DMS114 treated with DMSO at 0.1 percent for 48 hours (cell line): ENCODE data around the gene TXNDC11.

Source experiments
- DNase-seq: peaks from one replicate; lab custom pipeline; 2025; ENCODE audit not compliant: unreplicated experiment; lab: John Stamatoyannopoulos, UW

The TXNDC11 gene

DNA sequence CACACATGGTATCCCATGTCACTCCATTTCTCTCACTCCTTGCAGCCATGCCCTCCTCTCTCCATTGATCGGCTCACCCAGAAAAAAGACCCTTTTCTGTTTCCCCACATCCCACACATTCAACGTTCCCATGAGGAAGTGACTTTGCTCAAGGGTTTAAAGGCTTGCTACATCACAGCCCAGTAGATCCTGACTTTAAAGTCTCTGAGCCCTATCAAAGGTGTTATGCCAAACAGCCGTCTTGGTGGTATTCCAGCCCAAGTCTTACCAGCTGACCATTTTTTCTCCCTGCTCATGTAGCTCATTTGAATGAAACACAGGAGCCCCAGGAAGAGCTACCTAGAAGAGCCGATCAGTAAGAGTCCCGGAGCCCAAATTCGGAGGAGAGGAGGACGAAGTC, 7.4 kb upstream of the TXNDC11 start:
- no peak for DNase-seq

DNA sequence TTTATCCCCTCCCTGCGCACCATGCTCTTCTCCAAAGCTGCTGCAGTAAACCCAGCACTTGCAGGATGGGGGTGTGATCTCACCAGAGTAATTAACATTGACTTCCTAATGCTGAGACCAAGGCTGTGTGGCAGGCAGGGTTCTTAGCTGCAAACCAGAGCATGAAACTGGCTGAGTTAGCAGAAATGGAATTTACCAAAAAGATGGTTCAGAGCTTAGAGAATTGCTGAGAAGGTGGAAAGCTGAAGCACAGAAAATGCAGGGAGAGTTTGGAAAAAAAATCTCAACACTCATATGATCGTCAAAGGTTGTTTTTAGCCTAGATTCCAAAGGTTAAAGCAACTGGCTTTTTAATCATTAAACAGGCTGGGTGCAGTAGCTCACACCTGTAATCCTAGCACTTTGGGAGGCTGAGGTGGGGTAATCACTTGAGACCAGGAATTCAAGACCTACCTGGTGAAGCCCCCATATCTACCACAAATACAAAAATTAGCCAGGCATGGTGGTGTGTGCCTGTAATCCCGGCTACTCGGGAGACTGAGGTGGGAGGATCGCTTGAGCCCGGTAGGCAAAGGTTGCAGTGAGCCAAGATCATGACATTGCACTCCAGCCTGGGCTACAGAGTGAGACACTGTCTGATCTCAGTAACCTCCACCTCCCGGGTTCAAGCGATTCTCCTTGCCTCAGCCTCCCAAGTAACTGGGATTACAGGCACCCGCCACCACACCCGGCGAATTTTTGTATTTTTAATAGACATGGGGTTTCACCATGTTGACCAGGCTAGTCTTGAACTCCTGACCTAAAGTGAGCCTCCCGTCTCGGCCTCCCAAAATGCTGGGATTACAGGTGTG, 6.0 kb upstream of the TXNDC11 start:
- DNase-seq = no peak

DNA sequence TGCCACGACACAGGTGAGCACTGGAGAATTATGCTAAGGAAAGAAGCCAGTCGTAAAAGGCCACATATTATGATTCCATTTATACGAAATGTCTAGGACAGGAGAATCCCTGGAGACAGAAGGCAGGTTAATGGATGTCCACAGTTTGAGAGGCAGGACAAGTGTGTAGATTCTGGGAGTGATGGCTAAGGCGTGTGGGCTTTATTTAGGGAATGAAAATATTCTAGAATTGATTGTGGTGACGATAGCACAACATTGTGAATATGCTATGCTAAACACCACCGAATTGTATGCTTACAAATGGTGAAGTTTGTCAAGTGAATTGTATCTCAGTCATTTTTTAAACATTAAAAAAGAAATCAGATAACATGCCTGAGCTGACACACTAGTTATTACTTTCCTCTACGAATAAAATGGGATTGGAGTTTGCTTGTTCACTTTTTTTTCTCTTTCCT, 5.3 kb upstream of the TXNDC11 start:
- DNase-seq = no peak

DNA sequence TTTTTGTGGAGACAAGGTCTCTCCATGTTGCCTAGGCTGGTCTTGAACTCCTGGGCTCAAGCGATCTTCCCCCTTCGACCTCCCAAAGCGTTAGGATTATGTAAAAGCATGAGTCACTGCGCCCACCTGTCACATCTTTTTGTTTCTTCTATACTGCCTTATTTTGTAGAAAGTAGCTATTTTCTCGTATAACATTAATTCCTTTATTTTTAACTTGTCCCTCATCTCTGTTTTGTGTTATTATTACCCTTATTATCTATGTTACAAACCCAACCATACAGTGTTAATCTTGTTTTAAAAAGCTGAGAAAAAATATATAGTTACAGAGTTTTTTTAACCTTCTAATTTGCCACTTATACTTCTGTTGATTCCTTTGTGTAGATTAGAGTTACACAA, 1.4 kb upstream of the TXNDC11 start:
- DNase-seq = no peak

DNA sequence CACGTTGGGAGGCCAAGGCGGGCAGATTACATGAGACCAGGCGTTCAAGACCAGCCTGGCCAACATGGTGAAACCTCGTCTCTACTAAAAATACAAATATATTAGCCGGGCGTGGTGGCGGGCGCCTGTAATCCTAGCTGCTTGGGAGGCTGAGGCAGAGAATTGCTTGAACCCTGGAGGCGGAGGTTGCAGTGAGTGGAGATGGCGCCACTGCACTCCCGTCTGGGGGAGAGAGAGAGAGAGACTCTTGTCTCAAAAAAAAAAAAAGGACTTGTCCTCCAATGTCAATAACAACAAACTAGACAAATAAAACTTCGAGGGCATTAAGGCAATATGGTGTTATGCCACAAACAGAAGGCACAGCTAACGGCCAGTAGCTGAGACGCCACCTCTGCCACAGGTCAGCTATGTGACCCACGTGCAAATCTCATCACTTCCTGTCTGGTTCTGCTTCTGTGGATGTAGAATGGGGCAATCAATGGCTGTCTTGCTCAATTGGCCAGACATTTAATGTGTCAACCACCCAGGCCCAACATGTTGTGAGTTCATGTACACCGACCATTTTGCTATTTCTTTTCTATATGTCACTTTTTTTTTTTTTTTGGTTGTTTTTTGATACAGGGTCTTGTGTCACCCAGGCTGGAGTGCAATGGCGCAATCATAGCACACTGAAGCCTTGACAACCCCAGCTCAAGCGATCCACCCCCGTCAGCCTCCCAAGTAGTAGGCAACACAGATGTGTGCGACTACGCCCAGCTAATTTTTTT, 834 bp upstream of the TXNDC11 start:
- DNase-seq = peak; percentile 17

DNA sequence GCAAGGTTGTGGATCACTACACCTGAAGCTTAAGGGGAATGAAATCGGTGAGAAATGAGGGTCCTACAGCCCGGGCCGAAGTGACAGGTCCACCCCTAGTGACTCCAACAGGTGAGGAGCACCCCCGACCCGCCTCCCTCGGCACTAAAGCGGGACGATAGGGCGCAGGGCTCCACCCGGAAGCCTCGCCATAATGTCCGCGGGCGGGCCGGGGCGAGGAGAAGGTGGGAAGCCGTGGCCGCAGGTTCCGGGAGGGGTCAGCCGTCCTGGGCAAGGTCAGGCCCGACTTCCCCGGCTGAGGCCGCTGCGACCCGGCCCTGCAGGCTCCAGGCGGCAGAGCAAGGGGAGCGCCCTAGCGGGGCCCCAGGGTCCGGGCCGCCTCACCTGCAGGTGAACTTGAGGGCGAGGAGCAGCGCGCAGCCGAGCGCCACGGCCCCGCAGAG, 543 bp downstream of the TXNDC11 start:
- no peak for DNase-seq

DNA sequence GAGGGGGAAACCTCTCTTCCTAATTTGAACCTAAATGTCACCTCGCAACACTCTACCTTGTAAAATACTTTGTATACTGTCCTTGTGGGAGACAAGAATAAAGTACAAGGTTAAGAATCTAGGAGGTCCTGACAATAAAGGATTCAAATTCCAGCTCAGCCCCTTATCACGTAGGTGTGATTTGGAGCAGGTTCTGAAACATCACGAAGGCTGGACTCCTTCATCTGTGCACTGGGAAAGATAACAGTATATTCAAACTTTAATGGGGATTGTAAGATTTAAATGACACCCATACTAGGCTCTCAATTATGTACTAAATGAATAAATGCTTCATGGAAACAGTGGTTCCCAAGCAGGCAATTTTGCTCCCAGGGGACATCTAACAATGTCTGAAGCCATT, 2.1 kb downstream of the TXNDC11 start:
- no peak for DNase-seq

DNA sequence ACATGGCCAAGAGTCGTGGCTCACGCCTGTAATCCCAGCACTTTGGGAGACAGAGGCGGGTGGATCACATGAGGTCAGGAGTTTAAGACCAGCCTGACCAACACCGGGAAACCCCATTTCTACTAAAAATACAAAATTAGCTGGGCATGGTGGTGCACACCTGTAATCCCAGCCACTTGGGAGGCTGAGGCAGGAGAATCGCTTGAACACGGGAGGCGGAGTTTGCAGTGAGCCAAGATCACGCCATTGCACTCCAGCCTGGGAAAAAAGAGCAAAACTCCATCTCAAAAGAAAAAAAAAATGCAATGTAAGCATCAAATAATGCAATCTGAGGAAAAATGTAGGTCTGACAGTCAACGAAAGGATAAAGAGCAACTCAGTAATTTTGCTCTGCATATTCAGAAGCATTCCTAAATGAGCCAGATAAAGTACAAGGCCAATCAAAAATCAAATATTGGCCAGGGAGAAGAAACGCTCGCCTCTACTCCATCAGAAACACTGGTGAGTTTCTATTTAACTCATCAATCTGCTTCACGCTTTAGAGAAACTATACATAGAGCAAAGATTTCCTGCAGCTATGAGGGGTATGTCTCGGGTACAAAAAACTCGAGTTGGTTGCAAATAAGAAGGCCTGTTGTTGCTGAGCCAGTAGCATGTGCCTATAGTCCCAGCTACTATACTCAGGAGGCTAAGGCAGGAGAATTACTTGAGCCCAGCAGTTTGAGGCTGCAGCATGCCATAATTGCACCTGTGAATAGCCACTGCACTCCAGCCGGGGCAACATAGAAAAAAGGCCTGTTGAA, 3.7 kb downstream of the TXNDC11 start:
- no peak for DNase-seq

DNA sequence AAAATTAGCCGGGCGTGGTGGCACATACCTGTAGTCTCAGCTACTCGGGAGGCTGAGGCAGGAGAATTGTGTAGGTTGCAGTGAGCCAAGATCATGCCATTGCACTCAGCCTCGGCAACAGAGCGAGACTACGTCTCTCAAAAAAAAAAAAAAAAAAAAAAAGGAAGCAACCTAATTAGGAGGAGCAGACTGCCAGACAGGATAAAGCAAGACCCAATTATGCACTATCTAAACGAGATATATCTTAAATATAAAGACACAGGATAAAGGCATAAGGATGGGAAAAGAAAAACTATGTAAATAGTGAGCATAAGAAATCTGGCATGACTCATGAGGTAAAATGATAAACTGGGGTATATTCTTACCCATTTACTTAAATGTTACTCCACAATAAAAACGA, 4.9 kb downstream of the TXNDC11 start:
- no peak for DNase-seq

DNA sequence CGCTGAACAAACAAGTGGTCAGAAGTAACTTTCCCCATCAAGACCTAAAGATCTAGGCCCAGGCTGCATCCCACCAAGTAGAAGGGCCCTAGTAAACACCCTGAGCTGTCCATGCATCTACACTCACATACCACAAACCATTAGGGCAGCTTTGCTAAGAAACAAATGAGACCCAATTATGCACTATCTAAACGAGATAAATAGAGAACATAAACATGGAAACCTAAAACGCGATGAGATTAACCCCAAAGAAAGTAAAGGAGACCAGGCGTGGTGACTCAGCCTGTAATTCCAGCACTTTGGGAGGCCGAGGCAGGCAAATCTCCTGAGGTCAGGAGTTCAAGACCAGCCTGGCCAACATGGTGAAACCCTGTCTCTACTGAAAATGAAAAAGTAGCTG, 5.8 kb downstream of the TXNDC11 start:
- DNase-seq = no peak

DNA sequence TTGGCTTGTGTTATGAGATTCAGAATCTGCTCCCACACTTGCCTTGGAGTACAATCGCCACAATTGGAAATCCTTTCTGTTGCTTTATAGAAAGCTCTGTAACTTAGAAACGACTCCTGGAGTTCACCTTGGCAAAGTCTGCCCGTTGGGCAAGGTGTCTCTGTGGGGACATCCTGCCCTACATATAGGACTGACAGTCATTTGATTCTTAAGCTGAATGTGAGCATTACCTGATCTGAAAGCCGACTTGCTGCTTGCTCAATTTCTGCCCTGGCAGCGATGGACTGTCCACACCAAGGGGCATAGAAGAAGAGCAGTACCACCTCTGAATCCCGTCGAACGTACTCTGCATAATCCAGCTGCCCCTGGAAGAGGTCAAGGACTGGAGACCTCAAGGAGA, 6.9 kb downstream of the TXNDC11 start:
- DNase-seq = no peak

DNA sequence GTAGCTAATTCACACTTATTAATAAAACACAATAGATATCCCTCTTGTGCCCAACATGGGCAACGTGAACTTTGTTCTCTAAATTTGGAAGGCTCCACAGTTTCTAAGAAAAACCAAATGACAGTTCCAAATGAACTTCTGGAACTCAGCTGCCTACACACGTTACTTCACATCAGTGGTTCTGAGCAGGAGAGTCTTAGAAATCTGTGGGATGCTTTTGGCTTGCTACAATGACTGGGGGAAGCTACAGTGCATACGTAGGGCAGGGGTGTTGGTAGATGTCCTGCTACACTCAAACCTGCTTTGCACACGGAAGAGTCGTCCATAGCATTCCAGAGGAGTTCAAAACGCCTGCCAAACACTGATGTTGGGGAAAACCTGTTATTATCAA, 8.0 kb downstream of the TXNDC11 start:
- DNase-seq = no peak

DNA sequence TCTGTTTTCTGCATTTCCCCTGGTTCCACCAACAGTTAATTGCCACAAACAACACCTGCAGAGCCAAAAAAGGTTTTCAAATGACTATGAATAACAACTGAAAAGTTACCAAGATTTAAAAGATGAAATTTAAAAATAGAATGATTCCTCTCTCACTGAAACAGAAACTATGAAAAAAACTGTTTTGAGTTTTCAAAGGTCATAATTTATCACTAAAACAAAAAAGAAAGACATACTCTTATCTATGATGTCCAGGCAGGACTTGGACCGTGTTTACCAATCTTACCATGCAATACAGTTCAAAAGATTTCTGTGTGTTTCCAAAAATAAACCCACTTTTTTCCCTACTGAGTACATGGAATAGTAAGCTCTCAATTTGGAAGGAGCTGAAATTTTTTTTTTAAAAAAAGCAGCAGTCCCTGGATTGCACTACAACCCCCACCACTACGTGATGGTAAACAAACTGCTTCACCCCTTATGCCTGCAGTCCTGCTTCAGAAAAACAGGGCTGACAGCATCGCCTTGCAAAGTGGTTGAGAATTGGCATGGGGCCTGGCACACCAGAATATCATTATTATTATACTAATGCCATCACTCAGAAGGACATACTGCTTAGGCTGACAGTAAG, 8.5 kb downstream of the TXNDC11 start:
- DNase-seq = no peak

DNA sequence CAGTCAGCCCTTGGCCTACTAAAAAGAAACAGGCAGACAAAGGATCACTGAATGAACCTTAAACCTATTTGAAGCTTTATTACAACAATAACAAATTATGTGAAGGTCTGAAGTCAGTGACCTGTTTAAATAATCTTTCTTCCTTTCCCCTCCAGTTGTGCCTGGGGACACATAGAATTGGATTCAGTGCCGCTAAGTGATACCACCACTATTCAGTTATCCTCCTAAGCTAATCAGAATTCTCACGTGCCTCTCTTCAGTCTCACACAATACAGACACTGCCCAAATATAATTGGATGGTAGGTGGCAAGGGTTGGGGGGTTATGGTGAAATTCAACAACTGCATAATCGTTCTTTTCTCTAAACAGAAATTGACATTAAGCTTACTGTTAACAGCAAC, 11.4 kb downstream of the TXNDC11 start:
- no peak for DNase-seq

DNA sequence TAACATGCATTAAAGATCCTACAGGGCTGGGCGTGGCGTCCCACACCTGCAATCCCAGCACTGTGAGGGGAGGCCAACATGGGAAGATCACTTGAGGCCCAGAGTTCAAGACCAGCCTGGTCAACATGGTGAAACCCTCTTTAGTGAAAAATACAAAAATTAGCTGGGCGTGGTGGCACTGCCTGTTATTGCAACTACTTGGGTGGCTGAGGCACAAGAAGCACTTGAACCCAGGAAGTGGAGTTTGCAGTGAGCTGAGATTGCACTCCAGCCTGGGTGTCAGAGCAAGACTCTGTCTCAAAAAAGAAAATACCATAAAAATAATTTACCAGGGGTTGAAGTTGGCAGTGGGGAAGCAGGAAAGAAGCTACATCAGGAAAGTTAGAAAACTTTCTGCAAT, 12.9 kb downstream of the TXNDC11 start:
- no peak for DNase-seq

DNA sequence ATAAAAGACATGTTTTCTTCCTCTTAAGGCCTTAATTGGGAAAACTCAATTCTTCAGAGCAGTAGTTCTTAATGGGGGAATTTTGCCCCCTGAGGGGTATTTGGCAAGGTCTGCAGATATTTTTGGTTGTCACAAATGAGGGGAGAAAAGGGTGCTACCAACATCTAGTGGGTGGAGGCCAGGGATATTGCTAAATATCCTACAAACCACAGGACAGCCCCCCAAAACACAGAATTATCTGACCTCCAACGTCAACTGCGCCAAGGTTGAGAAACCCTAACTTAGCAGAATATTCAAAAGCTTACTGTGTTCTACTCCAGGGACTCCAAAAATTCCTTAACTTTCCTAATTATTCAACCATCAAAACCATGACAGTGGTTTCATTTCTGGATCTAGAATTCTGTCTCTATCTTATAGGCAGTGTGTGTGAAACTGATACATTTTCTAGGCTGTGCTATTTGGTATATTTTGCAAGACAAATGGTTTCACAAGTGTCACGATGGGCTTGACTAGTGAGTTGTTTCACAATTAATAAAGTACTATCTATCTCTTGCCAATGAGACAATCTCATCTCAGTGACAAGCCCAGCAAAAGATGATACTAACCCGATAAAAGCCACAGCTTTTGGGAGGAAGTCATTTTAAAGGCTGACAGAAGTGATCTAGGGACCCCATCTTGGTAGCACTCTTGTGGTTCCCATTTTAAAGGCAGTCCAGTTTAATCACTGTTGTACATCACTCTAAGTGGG, 14.7 kb downstream of the TXNDC11 start:
- no peak for DNase-seq

DNA sequence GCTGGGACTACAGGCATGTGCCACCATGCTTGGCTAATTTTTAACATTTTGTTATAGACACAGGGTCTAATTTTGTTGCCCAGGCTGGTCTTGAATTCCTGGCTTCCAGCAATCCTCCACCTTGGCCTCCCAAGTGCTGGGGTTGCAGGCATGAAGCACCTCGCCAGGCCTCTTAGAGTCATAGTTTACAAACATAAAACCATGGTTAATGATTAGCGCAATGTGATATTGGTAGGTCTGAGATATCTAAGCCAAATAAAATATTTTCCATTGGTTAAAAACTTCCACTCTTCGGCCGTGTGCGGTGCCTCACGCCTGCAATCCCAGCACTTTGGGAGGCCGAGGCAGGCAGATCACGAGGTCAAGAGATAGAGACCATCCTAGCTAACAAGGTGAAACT, 16.6 kb downstream of the TXNDC11 start:
- no peak for DNase-seq

DNA sequence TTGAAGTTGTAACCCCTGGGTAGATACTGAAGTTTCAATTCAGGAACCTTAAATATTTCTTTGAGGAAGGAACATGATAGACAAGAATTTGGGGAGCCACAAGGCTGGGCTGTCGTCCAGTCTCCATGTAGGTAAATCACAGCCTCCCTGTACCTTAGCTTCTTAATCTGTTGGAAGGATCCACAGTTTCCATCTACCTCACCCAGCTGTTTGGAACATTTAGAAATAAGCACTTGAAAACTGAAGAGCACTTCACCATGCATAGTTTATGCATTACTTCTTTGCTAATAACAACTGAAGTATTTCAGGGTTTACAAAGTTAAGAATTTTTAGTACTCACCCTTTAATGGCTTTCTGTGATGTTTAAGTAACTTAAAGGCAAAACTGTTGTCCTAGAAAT, 17.2 kb downstream of the TXNDC11 start:
- no peak for DNase-seq

DNA sequence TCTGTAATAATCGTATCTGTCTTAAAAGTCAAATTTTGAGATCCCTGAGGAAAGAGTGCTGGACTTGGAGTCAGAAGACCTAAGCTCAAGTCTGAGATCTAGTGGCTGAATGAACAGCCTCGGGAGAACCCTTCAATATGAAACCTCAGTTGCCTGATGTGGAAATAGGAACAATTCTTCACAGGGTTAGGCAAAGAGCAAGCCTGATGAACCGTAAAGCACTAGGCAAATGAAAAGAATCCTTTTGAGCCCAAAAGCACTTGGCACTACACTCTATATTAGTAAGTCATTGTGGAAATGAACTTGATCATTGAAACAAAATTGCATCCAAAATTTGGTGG, 20.2 kb downstream of the TXNDC11 start:
- no peak for DNase-seq

DNA sequence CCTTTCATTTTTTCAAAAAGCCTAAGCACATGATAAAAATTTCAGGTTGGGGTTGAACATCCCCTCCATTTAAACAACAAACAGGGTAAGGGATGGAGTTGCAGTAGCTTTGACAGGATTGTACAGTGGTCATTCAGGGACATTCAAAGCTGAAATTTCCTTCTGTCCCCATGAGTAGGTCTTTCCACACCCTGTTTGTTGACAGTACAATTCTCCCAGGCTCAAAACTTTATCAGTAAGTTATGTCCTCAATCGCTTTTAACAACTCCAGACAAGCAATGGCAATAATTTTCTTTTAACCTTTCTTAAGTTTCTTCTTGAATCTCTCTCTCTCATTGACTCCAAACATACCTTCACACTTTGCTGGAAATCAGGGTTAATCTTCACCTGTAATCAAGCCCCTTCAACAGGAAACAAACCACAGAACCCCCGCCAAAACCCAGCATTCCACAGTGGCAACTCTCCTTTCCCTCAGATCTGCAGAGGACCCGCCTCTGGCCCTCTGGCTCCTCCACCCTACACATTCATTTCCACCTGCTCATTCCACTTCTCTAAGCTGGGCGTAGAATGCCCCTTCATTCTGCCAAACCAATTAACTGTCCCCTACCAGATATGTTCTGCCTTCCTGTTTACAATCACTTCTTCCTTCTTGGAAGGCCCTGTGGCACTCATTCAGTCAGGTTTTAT, 20.7 kb downstream of the TXNDC11 start:
- DNase-seq = no peak
